HEK293 (cell line): Measurements from ENCODE around the gene UPK1A.

Experiments
- CTCF ChIA-PET: fragments of 350-600 bp; formaldehyde crosslinking; extraction: SDS; loops from one replicate; lab custom pipeline; 2021; ENCODE audit warnings: antibody characterized with exemption; lab: Yijun Ruan, JAX
- POLR2A ChIA-PET: fragments of 300-600 bp; formaldehyde crosslinking; extraction: SDS; loops from one replicate; lab custom pipeline; 2020; ENCODE audit warnings: antibody characterized with exemption, inconsistent platforms; lab: Yijun Ruan, JAX
- H3K27ac ChIP-seq: fragments of 200-500 bp; sonication (Bioruptor generic); 2 replicates; pipeline ENCODE4 v1.5.1; 2014; ENCODE audit warnings: low read depth, low read length, control low read depth, inconsistent platforms; ENCODE audit errors: extremely low read depth
- H3K36me3 ChIP-seq, 2 experiments: fragments of 200-500 bp in 1 of 2; sonication (Bioruptor generic) in 1 of 2; 1 replicate in 1 of 2; 2 replicates in 1 of 2; pipeline ENCODE4 v1.5.1; 2014 to 2017; ENCODE audit warnings: inconsistent platforms in 2 of 2, low read length in 2 of 2; ENCODE audit not compliant: control insufficient read depth in 2 of 2, insufficient read depth in 1 of 2
- H3K4me1 ChIP-seq: fragments of 200-500 bp; sonication (Bioruptor generic); 2 replicates; pipeline ENCODE4 v1.5.1; 2014; ENCODE audit warnings: mild to moderate bottlenecking, low read length, inconsistent platforms; ENCODE audit not compliant: control insufficient read depth, insufficient read depth
- H3K4me3 ChIP-seq: 2 replicates; pipeline ENCODE4 v1.5.1; 2011; ENCODE audit warnings: low read depth, mild to moderate bottlenecking, control low read depth, low read length, moderate library complexity
- H3K9me3 ChIP-seq: fragments of 200-500 bp; sonication (Bioruptor generic); 2 replicates; pipeline ENCODE4 v1.5.1; 2014; ENCODE audit warnings: low read depth, low read length, inconsistent platforms; ENCODE audit not compliant: control insufficient read depth, insufficient read depth
- ELK4 ChIP-seq: IDR thresholded peaks from 2 replicates; pipeline ENCODE4 v1.6.1; 2011; ENCODE audit warnings: mild to moderate bottlenecking, low read depth, low read length, borderline replicate concordance
- MZF1 ChIP-seq: fragments of 450-650 bp; formaldehyde crosslinking; IDR thresholded peaks from 2 replicates; pipeline ENCODE4 v1.5.1; 2017; ENCODE audit warnings: missing biosample characterization, missing genetic modification characterization, borderline replicate concordance
- SP3 ChIP-seq: fragments of 450-650 bp; formaldehyde crosslinking; IDR thresholded peaks from 2 replicates; pipeline ENCODE4 v1.5.1; 2016; ENCODE audit warnings: missing biosample characterization, missing genetic modification characterization
- ZBTB10 ChIP-seq: fragments of 450-650 bp; formaldehyde crosslinking; IDR thresholded peaks from 2 replicates; pipeline ENCODE4 v1.5.1; 2016; ENCODE audit warnings: missing biosample characterization, missing genetic modification characterization
- ZBTB20 ChIP-seq: fragments of 450-650 bp; formaldehyde crosslinking; IDR thresholded peaks from 2 replicates; pipeline ENCODE4 v1.5.1; 2016; ENCODE audit warnings: missing biosample characterization, missing genetic modification characterization
- ZNF138 ChIP-seq: fragments of 450-650 bp; formaldehyde crosslinking; IDR thresholded peaks from 2 replicates; pipeline ENCODE4 v1.5.1; 2016; ENCODE audit warnings: missing biosample characterization, missing genetic modification characterization, borderline replicate concordance
- ZNF146 ChIP-seq: fragments of 450-650 bp; formaldehyde crosslinking; IDR thresholded peaks from 2 replicates; pipeline ENCODE4 v1.5.1; 2016; ENCODE audit warnings: missing biosample characterization, missing genetic modification characterization
- ZNF175 ChIP-seq: fragments of 450-650 bp; formaldehyde crosslinking; IDR thresholded peaks from 2 replicates; pipeline ENCODE4 v1.5.1; 2016; ENCODE audit warnings: missing biosample characterization, missing genetic modification characterization
- ZNF211 ChIP-seq: fragments of 450-650 bp; formaldehyde crosslinking; IDR thresholded peaks from 2 replicates; pipeline ENCODE4 v1.5.1; 2016; ENCODE audit warnings: low read depth, missing biosample characterization, missing genetic modification characterization
- ZNF26 ChIP-seq: fragments of 450-650 bp; formaldehyde crosslinking; IDR thresholded peaks from 2 replicates; pipeline ENCODE4 v1.5.1; 2016; ENCODE audit warnings: missing biosample characterization, missing genetic modification characterization
- ZNF280C ChIP-seq: fragments of 450-650 bp; formaldehyde crosslinking; IDR thresholded peaks from 2 replicates; pipeline ENCODE4 v1.5.1; 2016; ENCODE audit warnings: missing biosample characterization, missing genetic modification characterization
- ZNF292 ChIP-seq: fragments of 450-650 bp; formaldehyde crosslinking; IDR thresholded peaks from 2 replicates; pipeline ENCODE4 v1.5.1; 2016; ENCODE audit warnings: low read depth, missing biosample characterization, missing genetic modification characterization, borderline replicate concordance
- ZNF366 ChIP-seq: fragments of 450-650 bp; formaldehyde crosslinking; conservative IDR thresholded peaks from 2 replicates; pipeline ENCODE4 v1.5.1; 2016; ENCODE audit warnings: missing biosample characterization, missing genetic modification characterization
- ZNF398 ChIP-seq: fragments of 450-650 bp; formaldehyde crosslinking; IDR thresholded peaks from 2 replicates; pipeline ENCODE4 v1.5.1; 2017; ENCODE audit warnings: missing biosample characterization, missing genetic modification characterization
- ZNF426 ChIP-seq: fragments of 450-650 bp; formaldehyde crosslinking; IDR thresholded peaks from 2 replicates; pipeline ENCODE4 v1.5.1; 2017; ENCODE audit warnings: missing biosample characterization, missing genetic modification characterization, mild to moderate bottlenecking, inconsistent platforms, moderate library complexity
- ZNF473 ChIP-seq: fragments of 450-650 bp; formaldehyde crosslinking; IDR thresholded peaks from 2 replicates; pipeline ENCODE4 v1.5.1; 2017; ENCODE audit warnings: missing biosample characterization, missing genetic modification characterization
- ZNF530 ChIP-seq: fragments of 450-650 bp; formaldehyde crosslinking; IDR thresholded peaks from 2 replicates; pipeline ENCODE4 v1.5.1; 2016; ENCODE audit warnings: low read depth, missing biosample characterization, missing genetic modification characterization
- ZNF596 ChIP-seq: fragments of 450-650 bp; IDR thresholded peaks from 2 replicates; pipeline ENCODE4 v1.5.0; 2018; ENCODE audit warnings: missing biosample characterization, mild to moderate bottlenecking, missing genetic modification characterization, moderate library complexity
- ZNF626 ChIP-seq: fragments of 450-650 bp; sonication (Bioruptor Pico); formaldehyde crosslinking; IDR thresholded peaks from 2 replicates; pipeline ENCODE4 v1.5.1; 2018; ENCODE audit warnings: missing biosample characterization, missing genetic modification characterization, inconsistent platforms
- ZNF629 ChIP-seq: fragments of 450-650 bp; formaldehyde crosslinking; IDR thresholded peaks from 2 replicates; pipeline ENCODE4 v1.5.1; 2017; ENCODE audit warnings: missing biosample characterization, missing genetic modification characterization
- ZNF692 ChIP-seq: fragments of 450-650 bp; formaldehyde crosslinking; IDR thresholded peaks from 2 replicates; pipeline ENCODE4 v1.5.1; 2016; ENCODE audit warnings: missing biosample characterization, missing genetic modification characterization
- ZNF792 ChIP-seq: fragments of 450-650 bp; formaldehyde crosslinking; IDR thresholded peaks from 2 replicates; pipeline ENCODE4 v1.5.1; 2016; ENCODE audit warnings: missing biosample characterization, missing genetic modification characterization
- ZSCAN18 ChIP-seq: fragments of 450-650 bp; formaldehyde crosslinking; IDR thresholded peaks from 2 replicates; pipeline ENCODE4 v1.5.1; 2016; ENCODE audit warnings: missing biosample characterization, missing genetic modification characterization

UPK1A gene

GRCh38 chr19:35718345-35719041 lies 52.2 kb downstream of the UPK1A start:
- H3K4me1 ChIP-seq, result peaks cover 23% of the 10 kb centered on the region
- no peaks in the 10 kb centered on the region for H3K9me3 ChIP-seq
- H3K27ac ChIP-seq, result peak overlapping the region; percentile 93
- H3K4me3 ChIP-seq, result peak overlapping the region; percentile 65
- CTCF ChIA-PET, result interaction anchor here (0.5 to 1.3 kb wide), 9 partner anchors 10 to 214 kb away, joined by 3 to 12 read pairs (median 4); partner anchors contain the start of gene IGFLR1
- POLR2A ChIA-PET, result interaction anchor here (0.7 to 2.3 kb wide), 9 partner anchors 9 to 106 kb away, joined by 3 to 24 read pairs (median 5); partner anchors contain the start of genes COX6B1, HAUS5, HSPB6 and LIN37
- H3K36me3 ChIP-seq, result peaks cover 40 to 42% of the 10 kb centered on the region in 2 experiments
- no peak for TF ChIP-seq ZNF175
- no peak for TF ChIP-seq ZNF626 (tag by site-specific recombination)
- TF ChIP-seq SP3, result peak; percentile 29
- TF ChIP-seq ZNF280C (tag by site-specific recombination), result no peak
- no peak for TF ChIP-seq ELK4
- no peak for TF ChIP-seq ZNF596 (tag by site-specific recombination)
- TF ChIP-seq ZNF146 (tag by site-specific recombination), result 0 out of 2 replicates have a peak, but pooled peaks have one; percentile 25
- no peak for TF ChIP-seq ZNF530 (tag by site-specific recombination)
- no peak for TF ChIP-seq ZNF366 (tag by site-specific recombination)
- TF ChIP-seq ZNF292 (tag by site-specific recombination), result no peak
- TF ChIP-seq ZNF398 (tag by site-specific recombination), result no peak
- TF ChIP-seq MZF1 (tag by site-specific recombination), result no peak
- TF ChIP-seq ZNF473 (tag by site-specific recombination), result no peak
- no peak for TF ChIP-seq ZNF792
- TF ChIP-seq ZNF426 (tag by site-specific recombination), result no peak
- no peak for TF ChIP-seq ZNF629 (tag by site-specific recombination)
- TF ChIP-seq ZNF138 (tag by site-specific recombination), result 0 out of 2 replicates have a peak, but pooled peaks have one; percentile 24
- no peak for TF ChIP-seq ZNF26
- TF ChIP-seq ZNF692 (tag by site-specific recombination), result peak; percentile 37; the same call in 1 of the 2 replicates
- TF ChIP-seq ZBTB10 (tag by site-specific recombination), result 0 out of 2 replicates have a peak, but pooled peaks have one; percentile 13
- TF ChIP-seq ZNF211, result no peak
- TF ChIP-seq ZSCAN18 (tag by site-specific recombination), result no peak
- peak; percentile 98 for TF ChIP-seq ZBTB20 (tag by site-specific recombination)
